SJCRH30 (cell line): ENCODE results near the gene TTC39C. TPM values are rescaled to one million over a fixed set of nuclear protein-coding genes. Genes with fewer than 3 reads are reported as not detected.
"Not testable (repeated sequence)": the region's sequence is repeated elsewhere in the genome, so short reads cannot be mapped to it uniquely, and the experiment has no call there.

Source experiments
- DNase-seq, 2 experiments: peaks; one replicate each; pipeline ENCODE4 v3.0.0-alpha.2; 2015 to 2020
- H3K27ac ChIP-seq: fragments of 250-450 bp; sonication (Bioruptor Pico); 2 replicates; pipeline ENCODE4 v1.5.1; 2020; ENCODE audit warnings: mild to moderate bottlenecking, moderate library complexity
- H3K27me3 ChIP-seq: fragments of 250-450 bp; sonication (Bioruptor Pico); 2 replicates; pipeline ENCODE4 v1.5.1; 2020; ENCODE audit warnings: mild to moderate bottlenecking, moderate library complexity
- H3K36me3 ChIP-seq: fragments of 250-450 bp; sonication (Bioruptor Pico); 2 replicates; pipeline ENCODE4 v1.5.1; 2020; ENCODE audit warnings: mild to moderate bottlenecking, moderate library complexity
- H3K4me1 ChIP-seq: fragments of 250-450 bp; sonication (Bioruptor Pico); 2 replicates; pipeline ENCODE4 v1.5.1; 2020; ENCODE audit warnings: mild to moderate bottlenecking, moderate library complexity
- H3K4me3 ChIP-seq: fragments of 250-450 bp; sonication (Bioruptor Pico); 2 replicates; pipeline ENCODE4 v1.5.1; 2020; ENCODE audit warnings: mild to moderate bottlenecking, moderate library complexity
- H3K9me3 ChIP-seq: fragments of 250-450 bp; sonication (Bioruptor Pico); replicated peaks from 2 replicates; pipeline ENCODE4 v1.5.1; 2020; ENCODE audit warnings: mild to moderate bottlenecking, moderate library complexity
- total RNA-seq: library from RNA; depleted of rRNA; stranded (reverse); fragments of >200 nt; shearing (Covaris generic); gene quantifications from 2 replicates; pipeline ENCODE4 v1.2.3, GENCODE V29; 2014

Gene TTC39C
- total RNA-seq, 1 experiment from 2014 or later, result 12.6 TPM

GRCh38 chr18:24126155-24126961 is 111.8 kb downstream of the TTC39C start:
- Histone ChIP-seq H3K27me3 (no peaks in the 10 kb centered on the region), H3K9me3 (no peaks in the 10 kb centered on the region), H3K4me1 (no peaks in the 10 kb centered on the region), H3K36me3 (no peaks in the 10 kb centered on the region), H3K27ac (no peak overlapping the region), H3K4me3 (no peak overlapping the region)
- DNase-seq, result no peak

- Histone ChIP-seq H3K4me1 (no peaks in the 10 kb centered on the region), H3K27ac (no peak overlapping the region), H3K27me3 (no peaks in the 10 kb centered on the region), H3K36me3 (no peaks in the 10 kb centered on the region), H3K9me3 (no peaks in the 10 kb centered on the region), H3K4me3 (no peak overlapping the region)
- no peak for DNase-seq
Measured at GRCh38 chr18:24127735-24128134, 113.2 kb downstream of the TTC39C start.

GRCh38 chr18:24128700-24129099 is 114.1 kb downstream of the TTC39C start:
- Histone ChIP-seq H3K36me3 (no peaks in the 10 kb centered on the region), H3K4me3 (no peak overlapping the region), H3K4me1 (no peaks in the 10 kb centered on the region), H3K27ac (no peak overlapping the region), H3K27me3 (no peaks in the 10 kb centered on the region), H3K9me3 (no peaks in the 10 kb centered on the region)
- no peak for DNase-seq

DNA sequence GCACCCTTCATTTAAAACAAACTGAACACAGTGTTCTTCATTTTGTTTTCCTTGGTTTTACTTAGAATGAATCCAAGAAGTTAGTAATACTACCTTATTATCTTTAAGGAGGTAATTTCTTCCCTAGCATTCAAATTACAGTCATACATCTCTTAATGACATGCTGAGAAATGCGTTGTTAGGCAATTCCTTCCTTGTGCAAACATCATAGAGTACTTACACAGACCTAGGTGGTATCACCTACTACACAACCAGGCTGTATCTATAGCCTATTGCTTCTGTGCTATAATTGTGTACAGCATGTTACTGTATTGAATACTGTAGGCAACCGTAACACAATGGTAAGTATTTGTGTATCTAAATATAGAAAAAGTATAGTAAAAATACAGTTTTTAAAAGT is 115.9 kb downstream of the TTC39C start:
- no peaks in the 10 kb centered on the region for H3K9me3 ChIP-seq
- no peak for DNase-seq
- H3K36me3 ChIP-seq, result no peaks in the 10 kb centered on the region
- H3K4me3 ChIP-seq, result no peak overlapping the region
- no peak overlapping the region for H3K27ac ChIP-seq
- no peaks in the 10 kb centered on the region for H3K4me1 ChIP-seq
- H3K27me3 ChIP-seq, result no peaks in the 10 kb centered on the region

DNA sequence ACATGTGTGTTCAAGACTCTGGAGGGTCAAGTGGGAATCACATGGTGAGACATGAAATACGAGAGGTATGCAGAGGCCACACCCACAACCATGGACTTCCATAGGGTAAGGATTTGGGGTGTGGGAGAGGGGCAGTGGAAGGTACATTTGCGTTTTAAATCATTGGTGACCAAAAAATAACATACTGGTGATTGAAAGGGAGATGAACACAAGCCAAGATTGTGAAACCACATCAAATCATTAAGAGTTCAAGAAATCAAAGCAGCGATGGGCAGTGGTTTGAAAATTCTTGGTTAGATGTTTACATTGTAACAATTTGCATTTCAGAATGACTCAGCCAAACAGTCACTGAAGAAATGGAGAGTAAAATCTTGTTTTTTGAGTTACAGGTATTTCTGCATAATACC is 122.4 kb downstream of the TTC39C start:
- H3K36me3 ChIP-seq, result no peaks in the 10 kb centered on the region
- H3K27me3 ChIP-seq, result no peaks in the 10 kb centered on the region
- no peak overlapping the region for H3K27ac ChIP-seq
- no peaks in the 10 kb centered on the region for H3K4me1 ChIP-seq
- DNase-seq, result no peak
- no peak overlapping the region for H3K4me3 ChIP-seq
- H3K9me3 ChIP-seq, result no peaks in the 10 kb centered on the region

GRCh38 chr18:24138409-24138788 is 123.8 kb downstream of the TTC39C start:
- H3K27ac ChIP-seq, result no peak overlapping the region
- no peak for DNase-seq
- H3K9me3 ChIP-seq, result no peaks in the 10 kb centered on the region
- H3K36me3 ChIP-seq, result no peaks in the 10 kb centered on the region
- no peaks in the 10 kb centered on the region for H3K4me1 ChIP-seq
- no peaks in the 10 kb centered on the region for H3K27me3 ChIP-seq
- H3K4me3 ChIP-seq, result no peak overlapping the region

DNA sequence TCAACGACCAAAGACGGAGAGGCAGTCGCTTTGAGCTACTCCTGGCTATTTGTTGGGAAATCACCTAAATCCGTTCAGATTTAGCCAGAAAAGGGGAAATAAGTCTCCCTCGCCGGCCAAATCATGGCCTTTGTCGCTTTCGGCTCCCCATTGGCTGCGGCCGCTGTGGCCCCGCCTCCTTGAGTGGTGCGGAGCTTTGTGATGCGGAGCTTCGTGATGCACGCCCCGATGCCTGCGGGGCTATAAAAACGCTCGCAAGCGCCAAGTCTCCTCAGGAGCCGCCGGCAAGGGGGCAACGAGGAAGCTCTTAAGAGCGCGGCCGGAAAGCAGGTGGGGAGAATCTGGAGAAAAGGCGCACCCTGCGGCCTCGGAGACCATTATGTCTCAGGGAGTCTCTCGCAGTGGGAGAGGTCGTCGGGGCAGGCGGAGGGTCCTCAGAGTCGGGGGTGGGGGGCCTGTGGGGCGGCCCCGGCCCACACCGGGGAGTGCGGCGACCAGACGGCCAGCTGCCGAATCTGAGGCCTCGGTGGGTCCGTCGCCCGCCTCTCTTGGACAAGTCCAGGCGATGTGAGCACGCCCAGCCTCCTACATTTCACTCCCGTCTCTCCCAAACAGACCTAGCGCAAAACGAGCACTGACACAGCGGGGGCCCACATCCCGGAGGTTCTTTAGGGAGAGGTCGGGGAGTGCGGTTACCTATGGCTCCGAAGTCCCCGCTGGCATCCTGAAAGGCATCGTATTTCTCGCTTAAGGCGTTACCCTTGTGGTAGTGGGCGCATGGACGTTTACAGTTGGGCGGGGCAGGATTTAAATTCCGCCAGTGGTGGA is 124.4 kb downstream of the TTC39C start, which contains the start of gene CABYR:
Gene CABYR, plus strand, starts transcription at position 274 of the 828 bp plus-strand sequence. CDS start 4,053 bp downstream, outside the sequence.
- H3K9me3 ChIP-seq, result no peaks in the 10 kb centered on the region
- no peak within 1 kb of the TSS for H3K27ac ChIP-seq
- no peaks in the 10 kb centered on the region for H3K36me3 ChIP-seq
- H3K27me3 ChIP-seq, result no peaks in the 10 kb centered on the region
- H3K4me3 ChIP-seq, result no peak within 1 kb of the TSS
- no peak for DNase-seq
- no peaks in the 10 kb centered on the region for H3K4me1 ChIP-seq

DNA sequence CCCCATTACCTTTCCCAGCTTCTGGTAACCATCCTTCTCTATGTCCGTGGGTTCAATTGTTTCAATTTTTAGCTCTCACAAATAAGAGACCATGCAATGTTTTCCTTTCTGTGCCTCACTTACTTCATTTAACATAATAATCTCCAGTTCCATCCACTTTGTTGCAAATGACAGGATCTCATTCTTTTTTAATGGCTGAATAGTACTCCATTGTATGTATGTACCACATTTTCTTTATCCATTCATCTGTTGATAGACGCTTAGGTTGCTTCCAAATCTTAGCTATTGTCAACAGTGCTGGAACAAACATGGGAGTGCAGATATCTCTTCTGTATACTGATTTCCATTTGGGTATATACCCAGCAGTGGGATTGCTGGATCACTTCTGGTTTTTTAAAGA is 126.1 kb downstream of the TTC39C start:
- no peak overlapping the region for H3K27ac ChIP-seq
- no peaks in the 10 kb centered on the region for H3K36me3 ChIP-seq
- H3K4me3 ChIP-seq, result no peak overlapping the region
- H3K27me3 ChIP-seq, result no peaks in the 10 kb centered on the region
- H3K4me1 ChIP-seq, result no peaks in the 10 kb centered on the region
- H3K9me3 ChIP-seq, result no peaks in the 10 kb centered on the region
- no peak for DNase-seq

DNA sequence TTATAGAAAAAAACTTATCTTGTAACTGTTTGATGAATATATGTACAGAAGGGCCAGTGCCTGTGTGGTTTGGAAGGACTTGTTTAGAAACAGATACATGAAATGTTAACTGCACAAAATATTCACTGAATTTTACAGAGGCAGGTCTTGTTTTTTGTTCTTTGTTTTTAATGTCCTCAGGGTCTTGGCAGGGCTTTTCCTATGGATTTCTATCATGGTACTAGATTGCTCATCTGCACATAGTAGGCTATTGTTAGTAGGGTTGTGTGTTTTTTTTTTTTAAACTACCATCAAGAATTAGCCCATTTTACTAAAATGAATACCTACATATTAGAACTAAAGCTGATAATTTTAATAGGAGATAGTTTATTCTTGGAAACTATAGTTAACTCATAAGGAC is 127.8 kb downstream of the TTC39C start:
- no peaks in the 10 kb centered on the region for H3K36me3 ChIP-seq
- DNase-seq, result no peak
- no peak overlapping the region for H3K4me3 ChIP-seq
- no peaks in the 10 kb centered on the region for H3K9me3 ChIP-seq
- H3K4me1 ChIP-seq, result no peaks in the 10 kb centered on the region
- no peaks in the 10 kb centered on the region for H3K27me3 ChIP-seq
- no peak overlapping the region for H3K27ac ChIP-seq

DNA sequence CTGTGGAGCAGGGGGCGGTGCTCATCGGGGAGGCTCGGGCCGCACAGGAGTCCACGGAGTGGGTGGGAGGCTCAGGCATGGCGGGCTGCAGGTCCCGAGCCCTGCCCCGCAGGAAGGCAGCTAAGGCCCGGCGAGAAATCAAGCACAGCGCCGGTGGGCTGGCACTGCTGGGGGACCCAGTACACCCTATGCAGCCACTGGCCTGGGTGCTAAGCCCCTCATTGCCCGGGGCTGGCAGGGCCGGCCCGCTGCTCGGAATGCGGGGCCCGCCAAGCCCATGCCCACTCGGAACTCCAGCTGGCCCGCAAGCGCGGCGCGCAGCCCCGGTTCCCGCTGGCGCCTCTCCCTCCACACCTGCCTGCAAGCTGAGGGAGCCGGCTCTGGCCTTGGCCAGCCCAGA is 135.0 kb downstream of the TTC39C start:
- not testable (repeated sequence) for H3K36me3 ChIP-seq, DNase-seq, H3K4me3 ChIP-seq, H3K4me1 ChIP-seq, H3K9me3 ChIP-seq, H3K27ac ChIP-seq, H3K27me3 ChIP-seq

- no peak overlapping the region for H3K4me3 ChIP-seq
- DNase-seq, result no peak
- no peaks in the 10 kb centered on the region for H3K9me3 ChIP-seq
- H3K27ac ChIP-seq, result no peak overlapping the region
- H3K27me3 ChIP-seq, result no peaks in the 10 kb centered on the region
- H3K36me3 ChIP-seq, result no peaks in the 10 kb centered on the region
- H3K4me1 ChIP-seq, result no peaks in the 10 kb centered on the region
Measured at GRCh38 chr18:24153397-24153796, 138.8 kb downstream of the TTC39C start.

- Histone ChIP-seq H3K4me3 (no peak overlapping the region), H3K9me3 (no peaks in the 10 kb centered on the region), H3K36me3 (no peaks in the 10 kb centered on the region), H3K27ac (no peak overlapping the region), H3K4me1 (peaks cover 2% of the 10 kb centered on the region; the same call in 1 of the 2 replicates), H3K27me3 (no peaks in the 10 kb centered on the region)
- no peak for DNase-seq
Measured at GRCh38 chr18:24157855-24158254, 143.3 kb downstream of the TTC39C start.

DNA sequence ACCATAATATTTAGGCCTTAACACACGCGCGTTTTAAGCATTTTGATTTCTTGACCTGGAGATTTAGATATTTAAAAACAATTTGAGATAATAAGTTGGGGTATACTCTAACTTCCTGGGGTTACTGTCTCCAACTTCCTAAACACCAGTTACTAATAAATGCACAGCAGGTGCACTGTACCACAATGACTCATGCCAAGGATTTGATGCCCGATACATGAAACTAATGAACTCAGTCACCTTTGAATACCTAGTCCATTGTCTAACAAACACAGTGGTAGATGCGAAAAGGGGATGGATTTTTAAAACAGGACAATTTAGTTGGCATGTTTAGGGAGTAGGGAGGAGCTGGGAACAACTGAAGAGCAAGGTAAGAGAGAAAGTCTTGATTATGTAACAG is 145.5 kb downstream of the TTC39C start:
- H3K9me3 ChIP-seq, result no peaks in the 10 kb centered on the region
- H3K36me3 ChIP-seq, result no peaks in the 10 kb centered on the region
- no peaks in the 10 kb centered on the region for H3K27me3 ChIP-seq
- DNase-seq, result peak in 1 of 2 experiments; percentile 7
- H3K4me1 ChIP-seq, result peaks cover 2% of the 10 kb centered on the region; the same call in 1 of the 2 replicates
- no peak overlapping the region for H3K27ac ChIP-seq
- H3K4me3 ChIP-seq, result no peak overlapping the region

- Histone ChIP-seq H3K9me3 (no peaks in the 10 kb centered on the region), H3K4me1 (peaks cover 2% of the 10 kb centered on the region; the same call in 1 of the 2 replicates), H3K27me3 (no peaks in the 10 kb centered on the region), H3K4me3 (no peak overlapping the region), H3K36me3 (no peaks in the 10 kb centered on the region), H3K27ac (no peak overlapping the region)
- no peak for DNase-seq
Measured at GRCh38 chr18:24161304-24161703, 146.8 kb downstream of the TTC39C start.

DNA sequence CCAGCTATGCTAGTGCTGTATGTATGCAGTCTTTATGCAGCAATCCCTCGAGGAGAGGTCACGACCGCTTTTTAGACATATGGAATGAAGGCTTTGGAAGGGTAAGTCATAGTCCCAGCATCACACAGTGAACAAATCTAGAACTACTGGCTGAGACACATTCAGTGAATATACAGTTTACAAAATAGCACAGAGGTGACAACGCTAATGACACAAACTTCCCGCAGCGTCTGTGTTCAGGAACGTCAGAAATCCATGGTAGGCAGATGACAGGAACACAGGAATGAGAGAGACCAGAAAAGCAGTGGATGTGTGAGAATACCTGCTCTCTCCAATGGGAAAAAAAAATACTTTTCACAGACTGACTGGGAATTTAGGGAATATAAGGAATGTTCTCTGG is 153.9 kb downstream of the TTC39C start:
- Histone ChIP-seq H3K4me3 (no peak overlapping the region), H3K27me3 (no peaks in the 10 kb centered on the region), H3K9me3 (no peaks in the 10 kb centered on the region), H3K36me3 (no peaks in the 10 kb centered on the region), H3K4me1 (no peaks in the 10 kb centered on the region), H3K27ac (no peak overlapping the region)
- DNase-seq, result no peak
